HG03196 (cell line): ENCODE results near the gene GUCY2D.
"Not testable (repeated sequence)": the region's sequence is repeated elsewhere in the genome, so short reads cannot be mapped to it uniquely, and the experiment has no call there.

Experiments used
- ATAC-seq: cut with Tn5 transposase; IDR thresholded peaks from one replicate; pipeline ENCODE4 v1.9.1; 2021; ENCODE audit not compliant: unreplicated experiment

GUCY2D gene

GRCh38 chr17:8001976-8002720 is at the start of gene GUCY2D:
Gene GUCY2D (plus strand): TSS chr17:8002615. CDS start chr17:8003048, 433 bp downstream.
- ATAC-seq, result no peak

GRCh38 chr17:7953266-7953665 is 49.1 kb upstream of the GUCY2D start:
- not testable (repeated sequence) for ATAC-seq

- no peak for ATAC-seq
These were observed 46.8 kb upstream of the GUCY2D start for GRCh38 chr17:7955414-7956227.

- ATAC-seq, result no peak
These were observed 46.0 kb upstream of the GUCY2D start for GRCh38 chr17:7956228-7956965.

GRCh38 chr17:7959503-7960253 is 42.7 kb upstream of the GUCY2D start:
- ATAC-seq, result no peak

DNA sequence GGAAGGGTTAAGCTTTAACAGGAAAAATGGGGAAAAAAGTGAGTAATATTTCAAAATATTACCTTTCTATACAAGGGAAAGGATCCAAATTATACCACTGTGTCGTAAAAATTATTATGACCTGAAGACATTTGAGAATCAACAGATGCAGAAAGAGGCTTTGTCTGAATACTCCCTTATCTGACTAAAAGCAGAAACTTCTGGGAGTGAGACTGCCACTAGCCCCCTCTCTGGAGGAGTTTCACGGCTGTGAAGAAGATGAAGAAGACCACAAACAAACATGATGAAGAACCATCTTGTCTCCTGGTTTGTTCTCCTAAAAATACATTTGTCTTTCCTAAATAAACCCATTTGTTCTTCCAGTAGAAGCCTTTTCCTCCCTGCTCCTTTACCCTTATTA is 41.0 kb upstream of the GUCY2D start:
- no peak for ATAC-seq

DNA sequence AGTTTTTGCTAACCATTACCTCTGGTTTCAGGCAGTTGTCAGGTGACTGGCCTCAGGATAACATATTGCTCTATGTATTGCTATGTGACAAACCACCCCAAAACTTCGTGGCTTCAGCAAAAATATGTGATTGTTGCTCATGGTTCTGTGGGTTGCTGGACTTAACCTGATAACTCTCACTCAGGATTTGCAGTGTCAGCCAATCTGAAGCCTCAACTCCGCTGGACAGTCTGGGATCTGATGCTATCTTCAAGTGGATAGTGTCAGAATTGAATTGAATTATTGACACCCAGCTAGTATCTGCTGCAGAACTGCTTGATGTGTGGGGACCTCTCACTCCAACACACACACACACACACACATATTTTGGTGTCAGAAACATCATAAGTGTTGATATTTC is 34.7 kb upstream of the GUCY2D start:
- no peak for ATAC-seq

- ATAC-seq, result no peak
These were observed 33.0 kb upstream of the GUCY2D start for GRCh38 chr17:7969433-7969832.

GRCh38 chr17:7971651-7972050 is 30.8 kb upstream of the GUCY2D start:
- no peak for ATAC-seq

DNA sequence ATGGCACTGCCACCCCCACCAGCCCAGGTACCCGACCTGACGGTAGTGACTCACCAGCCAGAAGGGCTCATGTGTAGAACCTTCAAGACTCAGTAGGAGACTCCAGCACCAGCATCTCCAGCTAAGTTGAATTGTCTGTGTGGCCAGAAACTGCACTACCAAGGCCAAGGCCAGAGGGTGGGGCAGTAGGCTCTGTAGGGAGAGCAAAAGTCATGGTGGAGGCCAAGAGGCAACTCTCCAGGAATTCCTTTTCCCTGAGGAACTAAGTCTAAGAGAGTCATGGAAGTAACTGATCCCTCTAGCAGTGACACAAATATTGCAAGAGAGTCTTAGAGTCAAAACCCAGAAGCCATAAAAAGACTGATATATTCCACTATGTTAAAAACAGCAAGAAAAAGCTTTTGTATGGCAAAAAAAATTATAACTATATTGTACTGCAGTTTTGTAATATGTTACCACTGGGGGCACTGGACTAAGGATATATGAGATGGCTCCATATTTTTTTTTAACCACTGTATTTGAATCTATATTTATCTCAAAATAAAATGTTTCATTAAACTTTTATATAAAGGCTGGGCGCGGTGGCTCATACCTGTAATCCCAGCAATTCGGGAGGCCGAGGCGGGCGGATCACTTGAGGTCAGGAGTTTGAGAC is 30.2 kb upstream of the GUCY2D start:
- ATAC-seq, result no peak

- no peak for ATAC-seq
These were observed 27.7 kb upstream of the GUCY2D start for GRCh38 chr17:7974638-7975131.

GRCh38 chr17:7977039-7977438 is 25.4 kb upstream of the GUCY2D start:
- no peak for ATAC-seq

- ATAC-seq, result no peak
These were observed 24.6 kb upstream of the GUCY2D start for GRCh38 chr17:7977805-7978204.

DNA sequence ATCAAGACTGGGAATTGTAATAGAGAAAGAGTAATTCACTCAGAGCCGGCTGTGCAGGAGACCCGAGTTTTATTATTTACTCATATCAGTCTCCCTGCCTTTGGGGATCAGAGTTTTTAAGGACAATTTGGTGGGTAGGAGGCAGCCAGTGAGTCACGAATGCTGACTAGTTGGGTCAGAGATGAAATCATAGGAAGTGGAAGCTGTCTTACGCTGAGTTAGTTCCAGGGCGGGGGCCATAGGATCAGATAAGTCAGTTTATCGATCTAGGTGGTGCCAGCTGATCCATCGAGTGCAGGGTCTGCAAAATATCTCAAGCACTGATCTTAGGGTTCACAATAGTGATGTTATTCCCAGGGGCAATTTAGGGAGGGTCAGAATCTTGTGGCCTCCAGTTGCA is 20.2 kb upstream of the GUCY2D start:
- ATAC-seq, result no peak

DNA sequence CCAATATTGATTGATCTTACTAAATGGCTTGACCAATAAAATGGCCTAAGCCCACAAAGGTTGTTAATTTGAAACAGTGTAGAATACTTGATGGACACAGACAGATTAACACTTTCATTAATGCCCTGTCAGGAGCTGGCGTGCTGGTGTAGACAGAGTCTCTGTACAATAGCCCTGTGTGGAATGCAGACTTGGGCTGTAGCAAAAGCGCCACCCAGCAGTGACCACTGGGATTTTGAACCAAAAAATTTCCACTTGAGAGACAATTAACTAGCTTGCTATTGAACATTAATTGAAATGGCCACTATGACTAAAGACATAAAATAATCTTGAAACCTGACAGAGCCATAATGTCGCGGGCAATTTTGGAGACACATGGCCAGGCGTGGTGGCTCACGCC is 19.7 kb upstream of the GUCY2D start:
- ATAC-seq, result no peak

GRCh38 chr17:7984904-7985303 is 17.5 kb upstream of the GUCY2D start:
- no peak for ATAC-seq

DNA sequence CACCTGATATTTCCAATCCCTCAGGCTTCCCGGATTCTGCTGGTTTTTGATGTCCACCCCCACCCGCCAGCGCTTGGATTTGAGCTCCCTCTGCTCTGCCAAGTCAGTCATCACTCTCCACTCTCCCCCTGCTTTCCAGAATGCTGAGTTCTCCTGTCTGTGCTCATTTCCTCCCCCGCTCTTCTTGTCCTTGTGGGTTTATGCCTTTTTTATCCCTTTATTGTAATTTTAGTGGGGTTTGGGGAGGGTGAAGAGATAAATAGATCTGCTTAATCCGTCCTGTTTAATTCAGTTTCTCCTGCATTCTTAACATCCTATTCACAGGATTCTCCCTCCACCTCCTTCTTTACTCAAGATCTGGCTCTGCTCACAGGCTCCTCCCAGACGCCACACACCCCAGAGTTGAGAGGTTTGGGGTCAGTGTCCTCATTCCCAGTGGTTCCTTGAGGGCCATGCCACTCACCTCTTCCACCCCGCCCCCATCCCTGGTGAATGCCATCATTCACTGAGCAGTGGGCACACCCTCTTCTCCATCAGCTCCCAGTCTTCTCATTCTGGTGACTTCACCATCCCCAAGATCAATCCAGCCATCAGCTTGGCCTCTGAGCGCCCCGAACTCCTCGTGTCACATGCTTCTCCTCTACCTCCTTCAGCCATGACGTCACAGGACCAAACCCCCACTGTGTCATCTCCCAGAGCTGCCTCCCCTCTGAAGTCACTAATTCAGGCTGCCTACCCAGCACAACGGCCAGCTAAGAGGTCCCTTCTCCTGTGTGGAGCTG is 15.1 kb upstream of the GUCY2D start:
- no peak for ATAC-seq

GRCh38 chr17:7988750-7989178 is 13.7 kb upstream of the GUCY2D start:
- no peak for ATAC-seq
